Activated naive CD4-positive, alpha-beta T cell treated with anti-CD3 and anti-CD28 coated beads, Interleukin-2, amount 50 U/mL, for 16 hours (primary cell): ENCODE results near the gene LPP.
"Not testable (repeated sequence)": the region's sequence is repeated elsewhere in the genome, so short reads cannot be mapped to it uniquely, and the experiment has no call there.

Experiments used
- DNase-seq: peaks from one replicate; pipeline ENCODE4 v3.0.0-alpha.2; 2020

Gene LPP

DNA sequence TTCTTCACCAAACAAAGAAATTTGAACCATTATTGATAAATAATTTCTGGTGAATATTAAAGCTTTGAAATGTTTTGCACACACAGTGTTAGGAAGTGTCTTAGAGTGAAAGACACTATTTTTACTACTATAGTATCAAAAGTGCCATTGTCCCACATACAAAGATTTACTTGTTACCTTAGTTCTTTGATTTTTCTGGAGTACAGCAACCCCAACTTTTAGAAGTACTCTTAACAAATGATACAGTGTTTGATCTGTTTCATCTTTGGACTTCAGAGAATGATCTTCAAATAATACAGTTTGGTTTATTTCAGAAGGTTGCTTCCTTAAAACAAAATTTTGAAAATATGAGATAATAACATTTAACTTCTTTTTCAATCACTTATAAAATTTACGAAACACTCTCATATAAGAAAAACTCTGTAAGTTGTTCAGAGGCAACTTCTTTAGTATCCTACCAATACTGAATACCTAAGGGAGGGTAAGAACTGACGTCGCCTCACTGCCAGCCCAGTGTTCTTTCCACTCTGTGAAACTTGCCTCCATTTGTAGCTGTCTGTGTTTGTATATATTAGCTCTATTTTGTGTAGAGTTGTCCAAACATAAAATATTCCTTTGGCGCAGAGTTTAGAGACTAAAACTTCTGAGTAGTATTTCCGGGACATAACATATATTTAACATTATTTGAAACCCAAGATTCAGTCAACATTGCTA lies 464.2 kb downstream of the LPP start:
- DNase-seq, result no peak

DNA sequence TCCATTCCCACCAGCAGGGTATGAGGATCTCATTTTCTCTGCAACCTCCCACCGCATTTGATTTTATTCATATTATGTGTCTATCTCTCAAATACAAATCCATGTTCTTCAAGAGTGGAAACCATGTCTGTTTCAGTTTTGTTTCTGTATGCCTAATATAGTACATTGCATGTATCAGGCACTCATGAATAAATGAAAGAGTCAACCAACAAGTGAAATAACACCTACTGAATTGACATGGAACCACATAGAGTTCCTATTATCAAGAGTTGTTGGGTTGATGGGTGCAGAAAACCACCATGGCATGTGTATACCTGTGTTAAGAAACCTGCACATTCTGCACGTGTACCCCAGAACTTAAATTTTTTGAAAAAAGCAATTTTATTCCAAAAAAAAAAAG lies 466.8 kb downstream of the LPP start:
- DNase-seq, result no peak

DNA sequence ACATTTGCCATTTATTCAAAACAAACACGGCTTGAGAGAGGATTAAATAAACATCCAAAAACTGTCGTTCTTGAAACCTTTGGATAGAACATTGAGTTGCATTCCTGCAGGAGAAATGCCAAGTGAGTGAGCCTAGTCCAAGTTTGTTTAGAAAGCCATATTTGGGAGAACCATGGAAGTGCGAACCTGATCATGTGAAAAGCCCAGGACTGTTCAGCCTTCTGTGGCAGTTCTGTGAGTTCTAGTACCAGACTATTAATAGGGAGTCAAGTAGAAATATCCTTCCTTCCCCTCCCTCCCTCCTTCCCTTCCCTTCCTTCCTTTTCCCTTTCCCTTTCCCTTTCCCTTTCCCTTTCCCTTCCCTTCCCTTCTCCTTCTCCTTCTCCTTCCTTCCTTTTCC lies 470.4 kb downstream of the LPP start:
- DNase-seq, result no peak

DNA sequence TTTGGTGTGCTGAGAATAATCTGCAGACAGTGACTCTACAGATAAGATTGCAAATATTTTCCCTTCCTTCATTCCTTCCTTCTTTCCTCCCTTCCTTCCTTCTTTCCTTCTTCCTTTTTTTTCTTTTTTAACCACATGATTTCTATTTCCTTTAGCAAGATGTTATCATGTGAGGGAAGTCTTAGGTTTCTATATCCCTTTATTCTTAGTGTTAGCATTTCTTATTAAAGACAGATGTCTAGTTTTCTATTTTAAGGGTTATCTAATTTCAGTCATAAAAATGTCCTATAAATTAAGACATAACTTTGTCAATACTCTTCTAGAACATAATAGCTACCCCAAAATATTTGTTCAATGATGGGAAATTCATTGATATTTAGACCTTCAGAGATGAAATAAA lies 470.9 kb downstream of the LPP start:
- no peak for DNase-seq

DNA sequence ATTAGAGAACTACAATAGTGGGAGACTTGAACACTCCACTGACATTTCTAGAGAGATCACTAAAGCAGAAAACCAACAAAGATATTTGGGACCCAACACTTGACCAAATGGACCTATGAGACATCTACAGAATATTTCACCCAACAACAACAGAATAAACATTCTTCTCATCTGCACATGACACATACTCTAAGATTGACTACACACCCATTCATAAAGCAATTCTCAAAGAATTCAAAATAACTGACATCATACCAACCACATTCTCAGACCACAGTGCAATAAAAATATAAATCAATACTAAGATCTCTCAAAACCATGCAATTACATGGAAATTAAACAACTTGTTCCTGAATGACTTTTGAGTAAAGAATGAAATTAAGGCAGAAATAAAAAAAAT lies 473.7 kb downstream of the LPP start:
- no peak for DNase-seq

DNA sequence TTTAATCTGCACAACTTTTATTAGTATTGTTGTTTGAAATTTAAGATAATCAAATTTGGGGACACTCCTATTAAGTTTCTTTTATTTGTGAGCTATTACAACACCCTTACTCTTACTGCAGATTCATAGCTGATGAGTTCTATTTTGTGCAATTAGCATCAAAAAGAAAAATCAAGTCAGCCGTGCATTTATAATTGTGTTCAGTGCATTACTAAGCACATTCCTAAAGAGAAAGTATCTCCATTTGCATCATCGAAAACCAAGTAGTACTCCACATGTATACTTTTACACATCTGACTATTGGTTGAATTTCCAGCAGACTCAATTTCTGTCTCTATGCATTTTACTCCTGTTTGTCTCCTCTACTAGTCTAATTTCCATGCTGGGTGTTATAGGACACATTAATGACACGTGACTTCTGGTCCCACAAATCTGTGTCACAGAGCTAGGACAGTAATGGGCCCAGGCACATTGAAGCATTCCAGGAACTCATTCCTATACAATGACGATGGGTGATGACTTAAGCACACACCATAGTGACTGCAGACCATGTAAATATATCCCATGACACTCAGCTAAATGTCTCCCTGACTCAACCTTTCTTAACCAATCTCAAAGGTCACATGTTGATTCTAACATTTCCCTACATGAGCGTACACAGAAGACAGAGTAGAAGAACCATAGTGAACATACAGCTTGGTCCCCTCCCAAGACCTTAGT lies 477.5 kb downstream of the LPP start:
- DNase-seq, result no peak

DNA sequence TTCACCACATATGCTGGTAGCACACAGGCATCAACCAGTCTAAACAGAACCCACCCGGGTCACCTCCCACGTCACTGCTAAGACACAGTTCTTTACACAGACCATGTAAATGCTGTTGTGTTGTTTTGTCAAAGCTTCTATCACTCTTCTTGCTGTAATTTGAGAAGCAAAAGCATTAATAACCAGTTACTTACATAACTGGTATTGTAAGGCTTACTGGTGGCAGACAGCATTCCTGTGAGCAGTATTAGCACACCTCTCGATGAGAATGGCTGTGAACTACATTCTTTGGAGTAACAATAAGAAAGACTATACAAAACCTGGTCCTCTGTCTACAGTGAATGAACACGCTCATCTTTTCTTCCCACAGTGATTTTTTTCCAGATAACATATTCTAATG lies 479.2 kb downstream of the LPP start:
- DNase-seq, result no peak

DNA sequence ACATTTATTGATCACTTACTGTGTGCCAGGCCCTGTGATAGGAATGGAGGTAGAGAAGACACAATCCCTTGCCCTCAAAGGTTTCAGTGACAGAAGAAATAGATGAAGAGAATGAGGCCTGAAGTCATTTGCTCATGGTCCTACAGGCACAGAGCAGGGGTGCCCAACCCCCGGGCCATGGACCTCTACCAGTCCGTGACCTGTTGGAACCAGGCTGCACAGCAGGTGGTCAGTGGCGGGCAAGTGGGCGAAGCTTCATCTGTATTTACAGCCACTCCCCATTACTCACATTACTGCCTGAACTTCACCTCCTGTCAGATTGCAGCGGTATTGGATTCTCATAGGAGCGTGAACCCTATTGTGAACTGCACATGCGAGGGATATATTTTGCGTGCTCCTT lies 480.3 kb downstream of the LPP start:
- no peak for DNase-seq

DNA sequence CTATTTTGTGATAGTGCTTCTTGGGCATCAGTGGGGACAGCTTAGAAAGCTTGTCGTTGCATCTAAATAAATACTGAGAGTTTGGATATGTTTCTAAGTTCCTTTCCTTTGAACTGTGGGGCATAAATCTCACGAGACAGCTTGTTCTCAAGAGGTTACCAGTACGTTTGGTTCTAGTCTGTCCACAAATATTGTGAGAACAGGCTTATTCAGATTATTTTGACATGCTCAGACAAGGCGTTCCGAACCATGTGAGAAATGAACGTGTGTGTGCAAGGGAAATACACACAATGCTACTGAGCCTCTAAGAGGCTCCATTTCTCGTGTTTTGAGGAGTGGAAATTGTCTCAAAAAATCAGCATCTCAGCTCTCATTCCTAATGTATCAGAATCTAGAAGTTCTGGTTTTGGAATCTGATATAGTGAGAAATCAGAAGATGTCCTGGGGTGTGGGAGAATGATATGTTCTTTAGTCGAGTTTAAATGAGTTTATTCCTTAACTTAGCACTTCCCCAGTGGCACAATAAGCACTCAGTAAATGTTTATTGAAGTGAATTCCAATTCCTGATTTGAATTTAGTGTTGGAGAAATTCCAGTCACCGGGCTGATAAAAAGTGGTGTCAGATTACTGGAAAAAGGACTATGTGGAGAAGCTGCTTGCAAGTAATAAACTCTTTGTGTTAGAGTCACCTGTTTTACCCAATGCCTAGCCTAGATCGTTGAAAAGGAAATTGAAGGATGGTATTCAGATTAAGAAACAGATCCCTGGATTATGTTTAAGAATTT lies 481.5 kb downstream of the LPP start:
- no peak for DNase-seq

DNA sequence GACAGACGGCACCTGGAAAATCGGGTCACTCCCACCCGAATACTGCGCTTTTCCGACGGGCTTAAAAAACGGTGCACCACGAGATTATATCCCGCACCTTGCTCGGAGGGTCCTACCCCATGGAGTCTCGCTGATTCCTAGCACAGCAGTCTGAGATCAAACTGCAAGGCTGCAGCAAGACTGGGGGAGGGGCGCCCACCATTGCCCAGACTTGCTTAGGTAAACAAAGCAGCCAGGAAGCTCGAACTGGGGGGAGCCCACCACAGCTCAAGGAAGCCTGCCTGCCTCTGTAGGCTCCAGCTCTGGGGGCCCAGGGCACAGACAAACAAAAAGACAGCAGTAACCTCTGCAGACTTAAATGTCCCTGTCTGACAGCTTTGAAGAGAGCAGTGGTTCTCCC lies 482.3 kb downstream of the LPP start:
- DNase-seq, result not testable (repeated sequence)

DNA sequence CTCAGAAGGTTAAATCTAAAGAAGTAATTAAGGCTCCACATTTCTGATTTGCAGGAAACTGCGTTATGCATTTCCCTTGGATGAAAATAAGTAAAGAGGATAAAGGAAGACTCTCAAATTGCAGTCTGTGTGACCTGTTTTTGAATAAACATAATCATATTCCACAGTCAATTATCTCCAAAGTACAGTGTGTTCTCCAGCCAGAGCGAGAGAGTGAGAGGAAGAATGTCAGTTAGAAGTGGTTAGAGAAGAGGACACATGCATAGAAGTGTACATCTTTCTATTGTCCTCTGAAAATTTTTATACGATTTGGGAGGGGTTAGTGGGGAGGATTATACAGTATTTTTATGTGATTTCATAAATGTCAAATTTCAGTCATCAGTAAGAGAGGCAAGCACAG lies 487.1 kb downstream of the LPP start:
- no peak for DNase-seq

DNA sequence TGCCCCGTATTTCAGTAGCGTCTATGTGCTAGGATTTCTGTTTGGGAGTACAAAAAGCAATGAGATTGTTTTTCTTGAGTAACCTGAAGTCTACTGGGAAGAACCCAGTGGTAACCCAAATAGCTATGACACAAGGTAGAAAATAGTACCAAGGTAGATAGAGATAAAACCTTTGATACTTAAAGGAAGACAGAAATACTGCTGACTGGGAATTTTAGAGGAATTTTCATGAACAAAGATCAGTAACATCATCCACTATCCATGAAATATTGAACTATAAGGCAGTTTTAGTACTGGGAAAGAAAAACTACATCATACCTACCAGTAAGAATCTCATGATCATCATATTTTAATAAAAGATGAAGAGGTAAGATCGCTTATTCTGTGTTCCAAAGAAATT lies 489.8 kb downstream of the LPP start:
- no peak for DNase-seq

DNA sequence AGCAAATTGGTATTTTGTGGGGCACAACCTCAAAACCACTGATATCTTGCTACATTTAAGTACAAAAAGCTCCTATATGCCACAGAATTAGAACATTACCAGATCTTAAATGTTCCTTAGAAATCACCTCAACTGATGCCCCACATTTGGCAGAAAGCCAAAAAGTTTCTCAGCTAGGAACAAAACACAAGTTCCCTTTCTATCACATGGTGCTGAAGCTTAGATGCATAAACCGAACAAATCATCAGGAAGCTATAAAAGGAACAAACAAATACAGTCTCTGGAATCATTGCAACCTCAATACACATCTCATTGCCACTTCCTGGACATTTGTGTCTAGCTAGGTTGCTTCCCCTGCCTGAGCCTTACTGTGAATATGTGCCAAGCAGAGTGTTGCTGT lies 492.6 kb downstream of the LPP start:
- DNase-seq, result no peak

DNA sequence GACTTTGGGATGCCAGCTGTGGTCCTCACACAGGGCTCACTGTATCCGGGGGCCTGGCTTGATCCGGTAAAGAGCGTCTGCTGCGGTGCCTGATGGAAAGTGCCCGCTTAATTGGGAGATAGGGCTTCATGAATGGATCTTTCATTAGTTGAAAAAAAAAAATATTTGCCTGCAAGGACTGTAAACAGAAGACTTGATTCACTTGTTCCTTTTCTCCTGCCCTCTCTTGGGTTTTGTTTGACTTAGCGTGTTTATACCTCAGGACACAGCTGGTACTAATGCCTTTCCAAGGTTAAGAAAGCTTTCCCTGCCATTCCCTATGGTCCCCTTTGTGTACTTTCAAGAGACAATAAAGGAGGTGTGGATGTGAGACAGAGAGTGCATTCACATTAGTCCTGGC lies 493.3 kb downstream of the LPP start:
- no peak for DNase-seq

DNA sequence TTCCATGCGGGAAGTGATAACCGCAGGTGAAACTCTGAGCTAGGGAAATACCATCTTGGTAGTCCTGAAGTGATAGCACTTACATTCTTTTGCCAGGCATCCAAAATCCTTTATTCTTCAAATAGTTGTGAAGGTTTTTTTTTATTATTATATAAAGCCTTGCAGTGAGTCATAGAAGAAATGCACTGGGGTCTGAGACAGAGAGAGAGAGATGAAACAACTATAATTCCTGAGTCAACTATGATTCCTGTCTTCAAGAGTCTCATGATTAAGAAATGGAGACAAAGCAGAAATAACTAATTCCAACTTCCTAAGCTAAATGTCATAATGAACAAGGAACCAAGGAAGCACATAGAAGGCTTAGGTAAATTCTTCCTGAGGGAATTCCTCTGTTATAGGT lies 495.6 kb downstream of the LPP start:
- no peak for DNase-seq

DNA sequence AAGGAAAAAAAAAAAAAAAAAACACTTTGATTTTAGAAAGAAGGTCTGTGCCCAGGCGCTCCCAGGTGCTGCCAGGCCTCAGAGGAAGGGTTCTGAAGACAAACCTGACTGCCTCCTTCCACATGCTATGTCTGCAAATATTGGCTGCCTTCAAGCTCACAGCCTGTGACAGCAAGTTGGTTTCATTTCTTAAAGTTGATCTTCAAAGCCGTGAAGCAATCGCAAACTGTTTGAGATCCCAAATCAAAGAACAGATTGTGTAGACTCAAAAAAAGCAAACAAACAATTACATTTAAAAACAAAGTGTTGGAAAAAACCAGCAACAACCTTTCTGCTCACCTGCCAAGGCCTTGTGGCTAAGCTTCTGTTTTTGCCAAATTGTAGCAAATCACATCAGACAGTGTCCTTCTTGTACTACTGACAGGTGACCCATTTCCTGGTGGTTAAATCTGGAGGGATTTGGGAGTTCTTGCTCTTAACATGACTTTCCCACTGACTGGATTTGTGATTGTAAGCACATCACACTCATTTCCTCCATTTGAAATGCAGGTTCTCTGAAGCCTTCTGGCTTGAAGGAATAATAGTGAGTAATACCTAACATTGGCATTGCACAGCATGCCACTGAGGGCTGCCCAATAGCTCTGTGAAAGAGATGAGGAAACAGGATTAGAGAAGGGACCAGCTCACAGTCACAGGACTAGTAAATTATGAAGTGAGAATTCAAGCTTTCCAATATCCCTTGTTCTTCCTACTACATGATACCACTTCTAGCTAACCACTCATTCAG lies 502.4 kb downstream of the LPP start:
- no peak for DNase-seq

DNA sequence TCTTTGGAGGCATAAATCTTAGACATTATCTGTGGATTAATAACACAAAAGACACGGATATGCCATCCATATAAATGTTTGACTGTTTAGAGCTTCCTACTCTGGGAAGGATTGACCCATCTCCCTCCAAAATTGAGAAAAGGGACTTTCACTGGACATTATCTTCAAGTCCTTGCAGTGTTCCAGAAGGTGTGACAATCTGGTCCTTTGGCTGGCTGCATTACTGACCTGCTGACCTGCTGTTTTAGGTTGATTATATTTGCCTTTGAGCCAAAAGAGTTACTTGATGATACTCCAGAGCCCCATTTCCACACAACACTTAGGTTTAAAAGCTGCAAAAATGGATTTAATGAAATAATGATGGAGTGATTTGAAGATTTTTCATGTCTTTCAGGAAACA lies 504.6 kb downstream of the LPP start:
- no peak for DNase-seq

DNA sequence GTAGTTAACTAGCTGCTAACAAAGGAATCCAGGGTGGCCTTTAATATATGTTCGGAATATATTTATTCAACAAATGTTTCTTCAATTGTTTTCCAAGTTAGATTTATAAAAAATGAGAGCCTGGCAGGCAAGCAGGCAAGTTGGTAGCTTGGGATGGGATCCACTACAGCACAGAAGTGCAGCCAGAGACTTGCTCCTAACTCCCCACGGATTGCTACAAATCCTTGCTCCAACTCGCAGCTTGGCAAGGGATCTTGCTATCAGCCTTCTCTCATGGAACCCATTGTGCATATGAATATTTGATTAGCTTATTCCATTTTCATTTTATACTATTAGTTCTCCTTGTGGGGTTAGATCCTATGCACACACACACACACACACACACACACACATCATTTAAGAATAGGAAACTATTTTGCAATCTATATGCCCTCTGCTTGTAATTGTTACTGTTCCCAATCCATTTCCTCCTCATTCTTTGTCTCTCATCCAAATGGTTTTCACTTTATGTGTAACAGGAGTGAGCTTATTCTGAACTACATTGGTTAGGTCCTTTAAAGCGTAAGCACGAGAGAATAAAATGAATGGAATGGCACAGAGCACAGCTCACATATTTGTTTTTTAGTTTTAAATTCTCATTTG lies 505.6 kb downstream of the LPP start:
- no peak for DNase-seq

DNA sequence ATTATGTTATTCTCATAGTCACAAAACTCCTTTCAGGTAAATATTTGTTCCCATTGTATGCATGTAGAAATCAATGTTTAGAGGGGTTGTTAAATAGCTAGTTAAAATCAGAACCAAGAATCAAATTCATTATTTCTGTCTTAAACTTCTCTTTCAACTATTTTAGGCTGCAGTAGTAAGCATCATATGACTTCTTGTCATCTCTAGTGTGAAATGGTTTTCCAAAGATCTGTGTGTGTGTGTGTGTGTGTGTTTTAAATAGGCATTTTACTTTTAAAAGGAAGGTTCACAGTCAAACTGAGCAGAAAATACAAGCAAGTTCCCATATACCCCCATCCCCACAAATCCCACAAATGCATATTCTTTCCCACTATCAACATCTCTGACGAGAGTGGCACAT lies 506.5 kb downstream of the LPP start:
- no peak for DNase-seq

DNA sequence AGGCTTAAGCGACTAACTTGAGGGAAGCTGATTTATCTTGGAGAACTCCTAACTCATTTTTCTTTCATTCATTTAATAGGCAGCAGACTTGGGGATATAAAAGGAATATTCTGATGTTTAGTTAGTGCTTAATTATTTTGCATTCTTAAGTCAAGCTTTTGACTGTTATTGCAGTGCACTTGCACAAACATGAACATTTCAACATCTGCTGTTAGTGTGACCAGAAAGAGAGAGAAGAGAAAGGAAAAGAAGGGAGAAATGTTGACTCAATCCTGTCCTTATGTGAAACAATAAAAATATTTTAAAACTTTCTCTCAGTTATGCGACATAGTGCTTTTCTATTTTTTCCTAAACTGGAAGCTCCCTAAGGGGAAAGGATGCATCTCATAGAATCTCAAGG lies 507.8 kb downstream of the LPP start:
- no peak for DNase-seq

DNA sequence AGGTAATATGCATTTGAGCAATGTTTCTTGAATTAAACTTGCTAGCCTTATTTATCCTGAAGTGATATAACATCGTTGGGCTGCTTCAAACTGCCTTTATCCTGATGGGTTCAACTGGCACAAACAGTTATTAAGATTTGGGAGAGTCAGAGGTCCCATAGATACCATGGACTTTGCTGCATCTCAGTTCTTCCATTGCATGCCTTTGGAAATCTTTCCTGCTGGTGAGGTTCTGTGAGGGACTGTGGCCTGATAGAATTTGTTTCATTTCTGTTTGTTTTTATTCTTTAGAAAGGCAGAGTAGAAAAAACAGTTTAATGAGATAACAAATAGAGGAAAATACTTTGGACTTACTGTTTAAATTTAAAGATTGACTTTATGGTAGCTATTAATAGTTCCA lies 508.3 kb downstream of the LPP start:
- DNase-seq, result no peak

DNA sequence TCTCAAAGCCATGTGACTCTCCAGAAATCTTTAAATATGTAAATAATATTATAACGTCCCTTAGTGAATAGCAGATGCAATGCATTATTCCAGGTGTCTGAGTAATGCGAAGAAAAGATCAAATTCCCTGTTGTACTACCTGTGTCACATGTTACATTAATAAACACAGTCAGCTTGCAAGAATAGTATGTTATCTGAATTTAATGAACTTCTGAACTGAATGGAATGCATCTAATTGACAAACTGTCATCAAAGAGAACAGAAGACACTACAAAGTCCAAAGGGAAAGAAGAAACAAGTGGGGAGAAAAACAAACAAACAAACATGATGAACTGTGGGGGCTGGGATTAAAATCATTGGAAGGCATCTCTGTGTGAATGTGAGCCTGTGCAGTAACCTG lies 508.8 kb downstream of the LPP start:
- no peak for DNase-seq

DNA sequence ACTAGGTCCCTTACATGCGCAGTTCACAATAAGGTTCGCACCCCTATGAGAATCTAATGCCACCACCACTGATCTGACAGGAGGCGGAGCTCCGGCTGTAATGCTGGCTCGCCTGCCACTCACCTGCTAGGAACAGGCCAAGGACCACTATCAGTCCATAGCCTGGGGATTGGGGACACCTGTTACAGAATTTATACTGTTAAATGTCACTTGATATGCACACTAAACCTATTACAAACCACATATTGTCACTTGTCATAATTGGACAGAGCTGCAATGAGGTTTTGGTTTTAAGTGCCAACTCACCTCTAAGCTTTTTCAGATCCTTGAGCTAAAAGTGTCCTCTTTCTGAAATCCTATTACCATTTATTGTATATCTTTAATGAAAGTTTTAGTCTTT lies 509.9 kb downstream of the LPP start:
- no peak for DNase-seq
